HUES64 (cell line): ENCODE results near the gene HOXB8.

Source experiments
- H3K27ac ChIP-seq: 2 replicates; pipeline ENCODE4 v1.7.0; 2013; ENCODE audit warnings: low read depth, low read length, inconsistent platforms
- H3K27me3 ChIP-seq: 2 replicates; pipeline ENCODE4 v1.6.1; 2013; ENCODE audit warnings: mild to moderate bottlenecking, low read length; ENCODE audit not compliant: insufficient read depth
- H3K36me3 ChIP-seq: 2 replicates; pipeline ENCODE4 v1.6.1; 2013; ENCODE audit warnings: mild to moderate bottlenecking, low read length; ENCODE audit not compliant: insufficient read depth
- H3K4me1 ChIP-seq: 2 replicates; pipeline ENCODE4 v1.6.1; 2013; ENCODE audit warnings: mild to moderate bottlenecking, low read length, moderate library complexity; ENCODE audit not compliant: insufficient read depth
- H3K4me3 ChIP-seq: 2 replicates; pipeline ENCODE4 v1.5.1; 2013; ENCODE audit warnings: mild to moderate bottlenecking, low read length, moderate library complexity
- H3K9ac ChIP-seq: 2 replicates; pipeline ENCODE4 v1.6.1; 2013; ENCODE audit warnings: mild to moderate bottlenecking, low read depth, low read length
- H3K9me3 ChIP-seq: 2 replicates; pipeline ENCODE4 v1.6.1; 2013; ENCODE audit warnings: low read depth, low read length; ENCODE audit not compliant: insufficient read depth
- whole genome bisulfite sequencing: fragments of 150-250, 120-280 bp; methylation state at CpG from one replicate; pipeline ENCODE4 v1.1.7; 2013; ENCODE audit warnings: missing lambda C conversion rate; 5-methylcytosine and 5-hydroxymethylcytosine counted together

HOXB8 gene

DNA sequence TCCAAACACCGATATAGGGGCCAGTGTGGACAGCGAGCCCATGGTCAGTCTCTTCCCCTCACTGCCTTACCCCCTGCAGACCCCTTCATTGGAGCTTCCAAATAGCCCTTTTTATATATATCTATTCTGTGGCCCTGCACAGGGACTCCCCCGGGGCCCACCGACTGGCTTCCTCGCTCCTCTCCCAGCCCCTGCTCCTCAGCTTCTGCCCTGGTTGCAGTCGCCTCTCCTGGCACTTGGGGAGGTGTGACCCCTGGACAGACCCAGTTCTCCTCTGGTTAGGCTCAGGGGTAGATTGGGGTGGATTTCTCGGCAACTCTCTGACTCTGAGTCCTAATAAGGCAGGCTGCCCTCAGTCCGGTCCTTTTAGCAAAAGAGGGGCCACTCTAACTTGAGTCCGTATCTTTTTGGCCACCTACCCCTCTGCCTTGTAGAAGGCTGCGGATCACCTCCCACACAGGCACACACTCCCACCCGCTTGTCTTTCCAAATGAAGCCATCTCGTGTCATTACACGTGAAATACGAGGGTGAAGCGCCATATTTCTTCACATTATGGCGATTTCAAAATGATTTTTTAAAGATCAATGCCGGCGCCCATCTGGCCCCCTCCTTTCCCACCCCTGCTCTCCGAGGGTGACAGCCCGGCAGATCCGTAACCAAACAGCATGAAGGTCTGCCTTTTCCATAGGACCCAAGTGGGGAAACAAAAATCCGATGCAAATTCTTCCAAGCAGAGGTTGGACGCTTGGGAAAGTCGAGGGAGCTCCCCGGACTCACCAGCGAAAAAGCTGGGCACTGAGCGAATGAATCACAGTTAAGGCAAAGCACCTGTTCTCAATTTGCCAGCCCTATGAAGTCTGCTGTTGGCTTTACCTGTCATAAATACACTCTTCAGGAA, 12.8 kb upstream of the HOXB8 start:
- Histone ChIP-seq H3K9me3 (no peaks in the 10 kb centered on the region), H3K4me3 (no peak overlapping the region), H3K36me3 (no peaks in the 10 kb centered on the region), H3K4me1 (peaks cover 11% of the 10 kb centered on the region; the same call in 1 of the 2 replicates), H3K27ac (no peak overlapping the region), H3K27me3 (peaks cover 100% of the 10 kb centered on the region), H3K9ac (no peak overlapping the region)
- 12% methylated on average over 27 of the region's 27 CpGs for WGBS

DNA sequence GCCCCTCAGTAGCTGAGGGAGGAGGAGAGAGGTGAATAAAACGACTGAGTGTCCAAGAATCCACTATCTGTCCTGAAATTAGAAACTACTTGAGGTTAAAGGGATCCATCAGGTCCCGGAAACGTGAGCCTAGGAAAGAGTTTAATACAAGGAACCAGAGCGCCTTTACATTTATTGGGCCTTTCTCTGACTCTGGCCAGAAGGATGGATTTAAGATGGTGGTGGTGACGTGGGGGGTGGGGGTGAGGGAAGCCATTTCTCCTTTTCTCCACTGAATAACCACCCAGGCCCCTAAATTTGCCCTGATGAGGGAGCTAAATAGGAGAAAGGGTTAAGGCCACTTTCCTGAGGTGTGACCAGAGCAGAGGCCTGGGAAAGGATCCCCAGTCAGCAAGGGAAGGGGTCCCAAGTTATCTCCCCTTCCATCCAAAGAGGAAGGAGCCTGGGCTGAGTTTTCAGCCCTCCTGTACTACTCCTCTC, 12.1 kb upstream of the HOXB8 start:
- H3K27me3 ChIP-seq = peaks cover 100% of the 10 kb centered on the region

DNA sequence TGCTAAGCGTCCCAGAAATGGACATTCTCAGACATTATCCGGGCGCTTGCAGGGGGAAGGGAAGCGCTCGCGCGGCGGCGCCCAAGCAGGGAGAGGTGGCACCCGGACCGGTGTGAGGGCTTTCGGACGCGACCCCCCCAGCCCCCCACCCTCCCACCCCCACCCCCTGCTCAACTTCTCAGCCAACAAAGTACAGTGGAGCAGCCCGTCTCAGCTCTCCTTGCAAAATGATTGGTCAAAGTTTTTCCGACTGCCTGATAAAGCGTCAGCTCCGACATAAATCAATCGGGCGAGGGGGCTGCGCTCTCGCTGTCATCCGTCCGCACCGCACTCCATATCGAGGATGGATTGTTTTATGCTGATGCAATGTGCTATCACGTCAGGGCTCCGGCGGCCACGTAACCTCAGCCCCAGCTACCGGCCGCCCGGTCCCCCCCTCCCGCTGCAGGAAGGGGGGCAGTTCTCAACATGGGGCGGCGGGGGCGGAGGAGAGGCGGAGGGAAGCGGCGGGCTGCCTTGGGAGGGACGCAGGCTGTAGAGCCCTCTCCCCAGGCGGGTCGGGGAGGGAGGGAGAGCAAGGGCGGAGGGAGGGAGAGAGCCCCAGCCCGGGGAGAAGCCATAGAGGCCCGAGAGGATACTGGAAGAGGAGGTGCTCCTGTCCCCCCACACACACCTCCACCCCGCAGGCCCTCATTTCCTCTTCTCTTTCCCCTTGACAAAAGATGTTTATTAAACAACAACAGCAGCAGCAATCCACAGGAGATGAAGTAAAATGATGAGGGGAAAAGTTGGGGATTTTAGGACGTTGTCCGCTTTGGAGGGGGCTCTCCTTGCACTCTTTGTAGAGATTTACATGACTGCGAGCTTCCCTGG, 11.4 kb upstream of the HOXB8 start, which contains the start of gene HOXB9:
Gene HOXB9 (minus strand): TSS at position 114 of the 873 bp plus-strand sequence. CDS start 89 bp downstream, at position 25.
- no peak within 1 kb of the TSS for H3K27ac ChIP-seq
- WGBS = 2% methylated on average over 41 of the region's 50 CpGs

More for the DNA sequence above, 12.1 kb upstream of the HOXB8 start:
- Histone ChIP-seq H3K36me3 (no peaks in the 10 kb centered on the region), H3K4me3 (no peak overlapping the region), H3K9ac (no peak overlapping the region), H3K4me1 (peaks cover 8% of the 10 kb centered on the region; the same call in 1 of the 2 replicates), H3K9me3 (no peaks in the 10 kb centered on the region), H3K27ac (no peak overlapping the region)
- 4% methylated on average over 4 of the region's 5 CpGs for WGBS

DNA sequence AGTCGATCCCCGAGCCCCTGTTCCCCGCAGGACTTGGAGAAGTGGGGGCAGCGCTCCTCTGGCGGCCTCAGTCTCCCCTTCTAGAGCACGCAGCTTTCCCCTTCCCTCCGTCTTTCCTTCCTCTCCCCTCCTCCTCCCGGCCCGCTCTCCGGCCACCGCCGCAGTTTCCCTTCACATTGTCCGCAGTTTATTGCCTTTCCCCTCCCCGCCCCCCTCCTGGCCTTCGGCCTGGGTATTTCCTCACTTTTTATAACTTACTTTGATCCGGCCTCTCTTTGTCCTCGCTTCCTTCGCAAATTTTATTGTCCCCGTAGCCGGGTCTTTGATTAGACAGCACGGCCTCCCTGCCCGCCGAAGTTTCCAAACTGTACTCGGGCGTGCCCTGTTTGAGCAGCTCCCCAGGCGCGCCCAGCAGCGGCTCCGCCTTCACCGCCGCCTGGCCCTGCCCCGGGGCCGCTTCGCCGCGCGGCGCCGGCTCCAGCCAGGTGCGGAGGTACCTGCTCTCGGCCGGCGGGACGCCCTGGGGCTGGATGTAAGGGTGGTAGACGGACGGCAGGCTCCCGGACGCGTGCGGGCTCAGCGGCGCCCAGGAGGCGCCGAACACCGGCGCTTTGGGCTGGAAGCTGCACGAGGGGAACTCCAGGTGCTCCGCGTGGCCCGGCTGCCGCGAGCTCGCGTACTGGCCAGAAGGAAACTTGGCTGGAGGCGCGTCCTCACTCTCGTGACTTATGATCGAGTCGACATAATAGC, 10.6 kb upstream of the HOXB8 start:
- WGBS = under 1% methylated on average over 69 of the region's 69 CpGs
- Histone ChIP-seq H3K4me1 (peaks cover 8% of the 10 kb centered on the region; the same call in 1 of the 2 replicates), H3K9me3 (0 out of 2 replicates have a peak, but pooled peaks cover 3% of the 10 kb centered on the region), H3K36me3 (no peaks in the 10 kb centered on the region), H3K4me3 (peak overlapping the region; percentile 12; the same call in 1 of the 2 replicates), H3K27ac (no peak overlapping the region), H3K27me3 (peaks cover 100% of the 10 kb centered on the region), H3K9ac (no peak overlapping the region)

More for the DNA sequence above, 11.4 kb upstream of the HOXB8 start, which contains the start of gene HOXB9:
- no peak within 1 kb of the TSS for H3K9ac ChIP-seq
- no peaks in the 10 kb centered on the region for H3K36me3 ChIP-seq
- peak within 1 kb of the TSS; percentile 12; the same call in 1 of the 2 replicates for H3K4me3 ChIP-seq
- peaks cover 100% of the 10 kb centered on the region for H3K27me3 ChIP-seq
- no peaks in the 10 kb centered on the region for H3K9me3 ChIP-seq
- peaks cover 8% of the 10 kb centered on the region; the same call in 1 of the 2 replicates for H3K4me1 ChIP-seq

DNA sequence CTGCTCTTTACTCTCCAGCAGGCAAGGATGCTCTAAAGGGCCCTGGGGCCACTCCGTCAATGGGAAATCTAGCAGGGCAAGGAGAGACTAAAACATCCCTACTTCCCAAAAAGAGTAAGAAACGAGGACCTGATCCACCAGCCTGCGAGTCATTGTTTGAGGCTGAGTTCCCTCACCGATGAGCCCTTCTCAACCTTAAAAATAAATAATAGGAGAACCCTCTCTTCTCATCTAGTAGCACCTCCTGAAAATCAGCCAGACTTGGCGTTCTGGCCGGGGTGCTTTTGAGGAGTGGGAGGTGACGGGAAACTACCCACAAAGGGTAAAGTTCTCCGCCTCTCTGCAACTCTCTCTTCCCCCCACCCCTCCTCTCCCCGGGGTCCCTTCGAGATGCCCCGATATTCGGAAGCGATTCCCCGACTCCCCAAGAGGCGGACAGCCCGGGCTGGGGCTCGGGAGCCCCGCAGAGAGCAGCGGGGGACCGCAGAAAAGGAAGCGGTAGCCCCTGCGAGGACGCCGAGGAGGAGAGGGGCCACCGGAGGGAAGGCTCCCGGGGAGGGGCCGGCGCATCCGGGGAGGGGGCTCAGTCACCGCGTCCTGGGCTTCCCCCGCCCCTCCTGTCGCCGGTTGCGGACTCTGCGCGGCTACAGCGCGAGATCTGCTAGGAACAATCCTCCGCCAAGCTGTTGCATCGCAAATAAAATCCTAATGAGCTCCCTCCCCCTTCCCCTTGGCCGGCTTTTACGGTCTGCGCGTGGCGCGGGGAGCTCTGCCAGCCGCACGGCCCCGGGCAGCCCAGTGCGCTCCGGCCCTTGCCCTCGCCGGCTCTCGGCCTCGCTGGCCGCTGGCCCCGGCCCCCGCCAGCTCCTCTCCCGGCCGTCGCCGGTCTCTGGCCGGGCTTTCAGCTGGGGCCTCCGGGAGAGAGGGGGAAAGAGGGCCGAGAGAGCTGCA, 9.7 kb upstream of the HOXB8 start:
- Histone ChIP-seq H3K9ac (no peak overlapping the region), H3K36me3 (no peaks in the 10 kb centered on the region), H3K27ac (no peak overlapping the region), H3K9me3 (0 out of 2 replicates have a peak, but pooled peaks cover 3% of the 10 kb centered on the region), H3K4me1 (peaks cover 8% of the 10 kb centered on the region; the same call in 1 of the 2 replicates), H3K27me3 (peaks cover 100% of the 10 kb centered on the region), H3K4me3 (peak overlapping the region; percentile 12; the same call in 1 of the 2 replicates)
- under 1% methylated on average over 63 of the region's 66 CpGs for WGBS

DNA sequence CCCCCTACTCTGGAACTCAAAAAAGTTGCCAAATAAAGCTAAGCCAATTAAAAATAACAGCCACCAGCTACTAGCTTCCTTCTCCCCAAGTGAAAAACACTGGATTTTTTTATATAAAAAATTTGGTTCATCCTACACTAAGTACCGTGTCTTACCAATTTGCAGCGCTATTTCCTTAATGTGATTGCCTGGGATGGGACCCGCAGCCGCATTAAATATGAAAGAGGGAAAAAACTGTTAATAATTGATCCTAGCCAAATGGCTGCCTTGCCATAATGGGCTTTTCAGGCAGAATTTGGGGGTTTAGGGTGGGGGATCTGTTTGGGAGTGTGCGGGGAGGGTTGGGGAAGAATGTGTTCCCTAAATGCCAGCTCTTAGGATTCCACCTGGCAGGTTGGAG, 9.0 kb upstream of the HOXB8 start:
- H3K36me3 ChIP-seq = no peaks in the 10 kb centered on the region
- no peak overlapping the region for H3K4me3 ChIP-seq
- H3K27ac ChIP-seq = no peak overlapping the region
- H3K27me3 ChIP-seq = peaks cover 100% of the 10 kb centered on the region
- 20% methylated on average over 5 of the region's 5 CpGs for WGBS
- 0 out of 2 replicates have a peak, but pooled peaks cover 3% of the 10 kb centered on the region for H3K9me3 ChIP-seq
- H3K9ac ChIP-seq = no peak overlapping the region
- peaks cover 8% of the 10 kb centered on the region; the same call in 1 of the 2 replicates for H3K4me1 ChIP-seq

DNA sequence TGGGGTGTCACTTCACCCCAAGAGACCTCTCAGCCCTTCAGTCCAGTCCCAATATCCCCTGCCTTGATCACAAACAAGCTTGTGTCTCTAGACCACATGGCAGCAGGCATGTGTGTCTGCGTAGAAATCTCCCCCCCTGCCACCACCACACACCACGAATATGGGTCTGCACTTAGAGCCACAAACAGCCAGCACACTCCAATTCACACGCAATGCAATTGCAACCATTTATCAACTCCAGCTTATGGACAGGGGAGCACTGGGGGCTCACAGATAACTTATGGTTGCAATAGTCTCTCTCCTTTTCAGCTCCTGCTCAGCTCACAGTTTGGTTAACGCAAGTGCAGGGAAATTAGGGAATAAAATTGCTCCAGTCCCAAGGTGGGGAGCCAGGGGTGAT, 8.5 kb upstream of the HOXB8 start:
- no peak overlapping the region for H3K27ac ChIP-seq
- H3K4me3 ChIP-seq = no peak overlapping the region
- peaks cover 100% of the 10 kb centered on the region for H3K27me3 ChIP-seq
- 0 out of 2 replicates have a peak, but pooled peaks cover 3% of the 10 kb centered on the region for H3K9me3 ChIP-seq
- no peak overlapping the region for H3K9ac ChIP-seq
- WGBS = 7% methylated on average over 3 of the region's 4 CpGs
- peaks cover 8% of the 10 kb centered on the region; the same call in 1 of the 2 replicates for H3K4me1 ChIP-seq
- H3K36me3 ChIP-seq = no peaks in the 10 kb centered on the region

DNA sequence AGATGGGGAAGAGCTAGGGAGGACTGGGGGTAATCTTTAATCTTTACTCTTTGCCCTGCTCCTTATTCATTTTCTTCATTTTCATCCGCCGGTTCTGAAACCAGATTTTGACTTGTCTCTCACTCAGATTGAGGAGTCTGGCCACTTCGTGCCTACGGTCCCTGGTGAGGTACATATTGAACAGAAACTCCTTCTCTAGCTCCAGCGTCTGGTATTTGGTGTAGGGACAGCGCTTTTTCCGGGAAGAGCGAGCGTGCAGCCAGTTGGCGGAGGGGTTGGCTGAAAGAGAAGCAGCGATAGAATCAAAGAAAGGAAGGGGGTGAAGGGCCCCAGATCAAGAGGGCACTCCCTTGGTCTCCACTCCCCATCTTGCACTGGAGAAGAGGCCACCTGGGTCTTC, 7.8 kb upstream of the HOXB8 start:
- H3K27me3 ChIP-seq = peaks cover 100% of the 10 kb centered on the region
- no peaks in the 10 kb centered on the region for H3K36me3 ChIP-seq
- peaks cover 8% of the 10 kb centered on the region; the same call in 1 of the 2 replicates for H3K4me1 ChIP-seq
- no peak overlapping the region for H3K4me3 ChIP-seq
- H3K9me3 ChIP-seq = 0 out of 2 replicates have a peak, but pooled peaks cover 3% of the 10 kb centered on the region
- H3K9ac ChIP-seq = no peak overlapping the region
- no peak overlapping the region for H3K27ac ChIP-seq
- 15% methylated on average over 11 of the region's 11 CpGs for WGBS
